Retinal pigment epithelial cell (primary cell): ENCODE data around the gene KLK12.

Experiments used
- DNase-seq: peaks from one replicate; pipeline ENCODE4 v3.0.0-alpha.2; 2010; ENCODE audit warnings: low read depth
- H3K4me3 ChIP-seq: 2 replicates; pipeline ENCODE4 v1.5.1; 2011; ENCODE audit warnings: mild to moderate bottlenecking, low read length, control low read depth, moderate library complexity
- TF ChIP-seq, protein P1 (sequence below): conservative IDR thresholded peaks from 2 replicates; pipeline ENCODE4 v1.5.1; 2011; ENCODE audit warnings: low read depth, low read length, control low read depth, inconsistent platforms

Gene KLK12

DNA sequence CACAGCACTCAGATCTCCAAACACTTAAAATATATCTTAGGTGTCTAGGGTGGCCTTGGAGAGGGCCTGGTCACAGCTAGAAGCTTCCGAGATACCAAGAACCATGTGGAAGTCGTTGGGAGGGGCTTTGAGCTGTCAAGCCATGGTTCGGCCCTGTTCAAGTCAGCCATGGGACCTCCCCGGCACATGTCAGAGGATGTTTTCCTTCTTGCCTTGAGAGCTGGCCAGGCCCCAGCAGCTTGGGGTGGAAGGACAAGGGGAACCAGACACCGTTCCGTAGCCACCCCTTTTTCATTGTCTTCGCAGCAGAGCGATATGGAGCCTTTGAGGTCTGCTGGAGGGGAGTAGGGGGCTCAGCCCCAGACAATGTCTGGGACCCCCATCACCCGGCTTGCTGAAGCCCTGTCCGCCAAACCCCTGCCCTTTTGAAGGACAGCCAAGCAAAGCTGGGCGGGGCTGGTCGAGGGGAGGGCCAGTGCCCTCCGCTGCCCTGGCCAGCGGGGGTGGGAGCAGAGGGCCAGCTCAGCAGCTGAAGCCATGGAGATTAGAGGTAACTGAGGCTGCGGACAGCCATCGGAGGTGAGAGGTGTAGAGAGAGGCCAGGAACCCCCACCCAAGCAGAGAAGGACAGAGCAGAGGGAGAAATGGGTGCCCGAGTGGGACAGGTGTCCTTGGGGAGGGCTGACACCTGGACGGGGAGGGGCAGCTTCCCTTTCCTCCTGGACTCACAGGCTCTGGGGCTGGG, 8.8 kb downstream of the KLK12 start:
- TF ChIP-seq, protein P1, sequence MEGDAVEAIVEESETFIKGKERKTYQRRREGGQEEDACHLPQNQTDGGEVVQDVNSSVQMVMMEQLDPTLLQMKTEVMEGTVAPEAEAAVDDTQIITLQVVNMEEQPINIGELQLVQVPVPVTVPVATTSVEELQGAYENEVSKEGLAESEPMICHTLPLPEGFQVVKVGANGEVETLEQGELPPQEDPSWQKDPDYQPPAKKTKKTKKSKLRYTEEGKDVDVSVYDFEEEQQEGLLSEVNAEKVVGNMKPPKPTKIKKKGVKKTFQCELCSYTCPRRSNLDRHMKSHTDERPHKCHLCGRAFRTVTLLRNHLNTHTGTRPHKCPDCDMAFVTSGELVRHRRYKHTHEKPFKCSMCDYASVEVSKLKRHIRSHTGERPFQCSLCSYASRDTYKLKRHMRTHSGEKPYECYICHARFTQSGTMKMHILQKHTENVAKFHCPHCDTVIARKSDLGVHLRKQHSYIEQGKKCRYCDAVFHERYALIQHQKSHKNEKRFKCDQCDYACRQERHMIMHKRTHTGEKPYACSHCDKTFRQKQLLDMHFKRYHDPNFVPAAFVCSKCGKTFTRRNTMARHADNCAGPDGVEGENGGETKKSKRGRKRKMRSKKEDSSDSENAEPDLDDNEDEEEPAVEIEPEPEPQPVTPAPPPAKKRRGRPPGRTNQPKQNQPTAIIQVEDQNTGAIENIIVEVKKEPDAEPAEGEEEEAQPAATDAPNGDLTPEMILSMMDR = no peak
- H3K4me3 ChIP-seq = peak overlapping the region; percentile 44
- DNase-seq = no peak

DNA sequence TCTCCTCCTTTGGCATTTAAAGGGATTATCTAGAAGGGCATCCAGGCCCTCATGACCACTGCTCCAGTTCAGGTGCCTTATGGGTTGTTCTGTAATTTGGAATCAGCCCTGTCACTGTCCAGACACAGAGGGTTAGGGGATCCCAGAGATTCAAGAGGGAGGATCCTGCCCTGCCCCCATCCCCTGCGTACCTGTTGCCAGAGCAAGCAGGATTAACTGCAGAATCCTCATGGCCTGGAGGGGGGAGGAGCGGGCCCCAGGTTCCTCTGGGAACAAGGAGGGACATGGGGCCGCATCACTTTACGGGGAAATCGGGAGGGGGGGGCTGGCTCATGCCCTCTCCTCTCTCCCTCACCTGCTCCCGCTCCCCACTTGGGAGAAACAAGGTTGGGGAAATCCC, 9.4 kb downstream of the KLK12 start:
- DNase-seq = no peak
- no peak overlapping the region for H3K4me3 ChIP-seq
- TF ChIP-seq, protein P1 = no peak

DNA sequence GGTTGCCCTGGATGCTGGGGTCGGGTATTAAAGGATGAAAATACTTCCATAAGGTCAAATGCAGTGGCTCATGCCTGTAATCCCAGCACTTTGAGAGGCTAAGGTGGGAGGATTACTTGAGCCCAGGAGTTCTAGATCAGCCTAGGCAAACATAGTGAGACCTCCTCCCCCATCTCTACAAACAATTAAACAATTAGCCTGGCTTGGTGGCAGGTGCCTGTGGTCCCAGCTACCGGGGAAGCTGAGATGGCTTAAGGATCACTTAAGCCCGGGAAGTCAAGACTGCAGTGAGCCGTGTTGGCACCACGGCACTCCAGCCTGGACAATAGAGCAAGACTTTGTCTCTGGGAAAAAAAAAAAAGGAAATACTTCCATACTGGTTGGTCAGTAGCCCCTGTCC, 9.9 kb downstream of the KLK12 start:
- TF ChIP-seq, protein P1 = no peak
- no peak overlapping the region for H3K4me3 ChIP-seq
- DNase-seq = no peak

DNA sequence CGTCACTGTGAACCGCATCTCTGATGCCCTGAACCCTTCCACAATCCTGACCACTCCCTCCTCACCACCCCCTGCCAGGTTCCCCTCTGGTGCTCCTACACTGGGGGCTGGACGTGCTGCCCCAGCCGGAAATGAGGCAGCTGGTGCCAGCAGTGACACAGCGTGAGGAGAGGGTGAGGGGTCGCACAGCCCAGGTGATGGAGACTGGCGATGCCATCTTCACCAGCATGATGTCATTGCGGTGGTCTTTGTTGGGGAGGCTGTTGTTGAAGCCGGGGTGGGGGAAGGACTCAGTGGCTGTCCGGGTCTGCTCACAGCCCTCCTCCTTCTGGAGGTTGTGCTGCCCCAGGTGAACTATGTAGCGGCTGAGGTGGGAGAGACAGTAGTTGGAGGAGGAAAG, 10.9 kb downstream of the KLK12 start:
- TF ChIP-seq, protein P1 = no peak
- no peak for DNase-seq
- no peak overlapping the region for H3K4me3 ChIP-seq

DNA sequence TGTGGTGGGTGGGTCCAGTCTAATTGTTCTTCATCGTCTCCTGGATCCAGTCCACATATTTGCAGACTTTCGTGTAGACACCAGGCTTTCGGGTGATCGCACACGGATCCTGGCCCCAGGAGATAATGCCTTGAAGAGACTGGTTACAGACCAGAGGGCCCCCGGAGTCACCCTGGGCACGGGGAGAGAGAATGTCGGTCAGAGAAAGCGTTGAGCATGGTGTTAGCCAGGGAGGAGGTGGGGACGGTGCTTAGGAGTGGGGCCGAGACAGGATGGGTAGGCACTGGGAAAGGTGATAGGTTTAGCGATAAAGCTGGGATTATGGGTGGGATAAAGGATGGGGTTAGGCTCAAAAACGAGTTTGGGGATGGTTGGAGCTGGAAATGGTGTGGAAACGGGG, 12.3 kb downstream of the KLK12 start:
- H3K4me3 ChIP-seq = no peak overlapping the region
- TF ChIP-seq, protein P1 = no peak
- DNase-seq = no peak

DNA sequence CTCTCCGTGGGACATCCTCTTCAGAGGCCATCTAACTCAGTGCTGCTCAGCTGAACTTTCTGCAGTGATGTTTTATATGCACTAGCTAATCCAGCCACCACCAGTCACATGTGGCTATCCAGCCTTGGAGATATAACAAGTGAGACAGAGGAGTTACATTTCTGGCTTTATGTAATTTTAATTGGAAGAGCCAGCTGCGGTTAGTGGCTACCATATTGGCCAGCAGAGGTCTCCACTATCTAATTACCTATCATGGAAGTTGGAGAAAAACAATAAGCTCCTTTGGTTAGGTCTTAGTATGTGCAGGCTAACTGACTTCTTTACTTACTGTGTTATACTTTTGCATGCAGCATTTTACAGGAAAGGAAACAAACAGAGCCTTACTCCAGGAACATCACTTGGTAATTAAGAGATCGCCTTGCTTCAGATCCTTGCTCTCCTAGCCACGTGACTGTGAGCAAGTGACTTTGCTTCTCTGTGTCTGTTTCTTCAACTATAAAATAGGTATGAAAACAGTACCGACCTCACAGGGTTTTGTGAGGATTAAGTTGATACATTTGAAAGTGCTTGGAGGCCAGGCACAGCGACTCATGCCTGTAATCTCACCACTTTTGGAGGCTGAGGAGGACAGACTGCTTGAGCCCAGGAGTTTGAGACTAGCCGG, 13.7 kb downstream of the KLK12 start:
- H3K4me3 ChIP-seq = no peak overlapping the region
- DNase-seq = peak; percentile 48
- TF ChIP-seq, protein P1 = peak; percentile 73

DNA sequence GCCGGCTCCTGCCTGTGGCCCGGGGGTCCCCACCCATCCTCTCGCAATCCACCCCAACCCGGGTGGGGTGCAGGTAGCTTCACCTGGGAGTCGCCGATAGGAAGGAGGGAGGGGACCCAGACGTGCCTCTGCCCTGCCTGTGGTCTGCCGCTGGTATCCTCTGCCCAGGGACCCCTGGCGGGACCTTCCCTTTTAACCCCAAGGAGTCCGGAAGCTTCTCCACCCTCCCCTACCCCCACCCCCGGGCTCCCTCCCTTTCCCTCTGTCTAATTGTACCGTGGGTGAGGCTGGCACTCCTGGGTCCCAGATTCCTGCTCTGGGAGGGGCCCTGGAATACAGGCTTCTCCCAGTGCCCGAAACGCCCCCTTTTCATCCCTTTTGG, 15.3 kb downstream of the KLK12 start, which contains the start of gene KLK10:
KLK10 (minus strand) TSS at position 166 of the 382 bp plus-strand sequence. CDS start 579 bp downstream, outside the sequence.
- DNase-seq = no peak
- TF ChIP-seq, protein P1 = no peak
- H3K4me3 ChIP-seq = peak within 1 kb of the TSS; percentile 33
